Activated gamma-delta T cell treated with anti-CD3 and anti-CD28 coated beads, Interleukin-2, amount 50 U/mL, for 16 hours (primary cell): ENCODE data around the gene ERICH2.
"Not testable (repeated sequence)": the region's sequence is repeated elsewhere in the genome, so short reads cannot be mapped to it uniquely, and the experiment has no call there.

Experiments
- DNase-seq: peaks from one replicate; pipeline ENCODE4 v3.0.0-alpha.2; 2020; ENCODE audit warnings: low read depth

The ERICH2 gene, protein sequence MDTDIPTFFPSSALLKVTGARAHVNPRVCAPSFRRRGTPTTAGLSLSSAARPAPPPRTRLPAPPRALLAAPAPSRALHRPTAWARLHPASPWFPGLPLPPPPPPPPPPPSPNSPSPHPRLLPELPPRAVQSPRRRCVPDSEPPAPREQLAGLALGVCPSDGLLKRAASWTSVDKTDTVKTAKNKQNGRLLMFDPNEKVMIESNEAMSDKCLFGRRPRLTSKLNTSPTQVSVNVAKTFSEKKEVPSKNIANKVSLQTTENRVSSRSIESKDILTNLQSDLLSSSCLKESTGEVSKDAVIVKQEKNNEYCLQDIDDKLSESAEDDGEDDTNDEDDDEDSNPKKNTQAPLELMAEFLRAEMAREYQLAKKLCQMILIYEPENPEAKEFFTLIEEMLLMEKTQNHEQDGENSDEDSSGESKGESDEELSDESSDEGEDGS

GRCh38 chr2:170770008-170770605 lies at the start of gene ERICH2:
TSS of gene ERICH2 (plus strand) at chr2:170770378. CDS start at chr2:170770682, 304 bp downstream.
- no peak for DNase-seq

DNA sequence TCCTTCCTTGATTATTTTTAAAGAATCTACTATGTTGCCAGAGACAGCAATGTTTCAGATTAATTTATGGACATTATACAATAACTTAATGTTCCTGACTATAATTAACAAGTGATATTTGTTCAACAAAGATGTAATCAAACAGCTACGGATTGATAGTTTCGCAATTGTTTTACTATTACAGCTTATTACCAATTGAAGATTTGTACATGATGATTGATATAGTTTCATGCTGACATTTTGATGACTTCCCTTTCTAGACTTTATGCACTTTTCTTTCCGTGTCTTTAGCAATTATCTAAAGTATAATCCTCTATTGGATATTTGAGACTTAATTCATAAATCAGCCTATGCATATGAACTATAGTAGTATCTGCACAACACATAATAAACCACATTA lies 48.5 kb upstream of the ERICH2 start:
- DNase-seq, result no peak

GRCh38 chr2:170722301-170722700 lies 47.9 kb upstream of the ERICH2 start:
- DNase-seq, result no peak

DNA sequence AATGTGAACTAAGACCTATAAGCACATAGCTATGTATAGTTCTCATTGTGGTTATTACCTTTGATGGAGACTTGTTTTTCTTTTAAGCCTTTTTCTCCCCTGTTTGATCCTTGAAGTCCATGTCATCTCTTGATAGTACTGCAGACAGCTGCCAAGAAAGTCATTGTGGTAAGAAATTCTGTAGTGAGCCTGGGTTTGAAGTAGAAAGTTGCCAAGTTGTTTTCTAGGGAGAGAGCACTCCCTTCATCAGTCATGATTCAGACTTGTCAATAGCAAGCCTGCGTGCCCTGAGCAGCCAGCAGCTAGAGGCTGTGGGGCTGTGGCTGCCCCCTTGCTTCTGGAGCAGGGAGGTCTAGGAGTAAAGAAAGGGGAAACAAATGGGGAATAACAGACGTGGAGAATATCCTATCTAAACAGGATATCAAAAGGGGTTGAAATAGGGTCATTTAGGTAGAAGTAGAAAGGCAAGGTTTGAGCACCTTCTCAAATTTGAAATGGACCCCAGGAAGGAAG lies 46.7 kb upstream of the ERICH2 start:
- no peak for DNase-seq

GRCh38 chr2:170733798-170734600 lies 36.2 kb upstream of the ERICH2 start:
- DNase-seq, result no peak

- not testable (repeated sequence) for DNase-seq
Observed at GRCh38 chr2:170734601-170735000, 35.6 kb upstream of the ERICH2 start.

- DNase-seq, result no peak
Observed at GRCh38 chr2:170736628-170737027, 33.5 kb upstream of the ERICH2 start.

GRCh38 chr2:170737406-170737805 lies 32.8 kb upstream of the ERICH2 start:
- DNase-seq, result no peak

DNA sequence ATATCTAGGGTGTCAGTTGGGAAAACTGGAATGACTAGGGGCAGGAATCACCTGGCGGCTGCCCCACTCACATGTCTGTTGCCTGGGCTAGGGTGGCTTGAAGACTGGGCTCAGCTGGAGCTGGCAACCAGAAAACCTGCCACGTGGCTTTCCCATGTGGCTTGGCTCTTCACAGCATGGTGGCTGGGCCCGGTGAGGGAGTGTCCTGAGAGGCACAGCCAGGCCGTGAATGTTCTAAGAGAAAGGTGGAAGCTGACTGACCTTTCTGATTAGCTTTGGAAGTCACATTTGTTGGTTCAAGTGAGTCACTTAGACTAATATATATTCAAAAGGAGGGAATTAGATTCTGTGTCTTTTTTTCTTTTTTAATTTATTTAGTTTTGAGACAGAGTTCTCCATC lies 32.4 kb upstream of the ERICH2 start:
- DNase-seq, result no peak

DNA sequence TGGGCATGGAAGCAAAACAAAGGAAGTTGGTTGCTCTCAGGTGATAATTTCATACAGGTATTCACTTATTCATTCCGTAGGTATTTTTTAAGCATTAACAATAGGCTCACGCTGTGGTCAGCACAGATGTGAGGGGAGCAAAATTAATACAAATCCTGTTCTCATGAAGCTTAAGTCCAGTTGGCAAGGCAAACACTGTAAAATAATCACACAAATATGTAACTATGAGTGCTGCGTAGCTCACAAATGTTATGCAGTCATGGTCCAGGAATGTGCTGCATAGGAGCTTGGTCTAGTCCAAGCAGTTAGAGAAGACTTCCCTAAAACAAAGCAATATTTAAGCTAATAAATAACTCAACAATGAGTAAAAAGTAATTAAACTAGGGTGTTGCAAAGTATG lies 31.1 kb upstream of the ERICH2 start:
- no peak for DNase-seq

DNA sequence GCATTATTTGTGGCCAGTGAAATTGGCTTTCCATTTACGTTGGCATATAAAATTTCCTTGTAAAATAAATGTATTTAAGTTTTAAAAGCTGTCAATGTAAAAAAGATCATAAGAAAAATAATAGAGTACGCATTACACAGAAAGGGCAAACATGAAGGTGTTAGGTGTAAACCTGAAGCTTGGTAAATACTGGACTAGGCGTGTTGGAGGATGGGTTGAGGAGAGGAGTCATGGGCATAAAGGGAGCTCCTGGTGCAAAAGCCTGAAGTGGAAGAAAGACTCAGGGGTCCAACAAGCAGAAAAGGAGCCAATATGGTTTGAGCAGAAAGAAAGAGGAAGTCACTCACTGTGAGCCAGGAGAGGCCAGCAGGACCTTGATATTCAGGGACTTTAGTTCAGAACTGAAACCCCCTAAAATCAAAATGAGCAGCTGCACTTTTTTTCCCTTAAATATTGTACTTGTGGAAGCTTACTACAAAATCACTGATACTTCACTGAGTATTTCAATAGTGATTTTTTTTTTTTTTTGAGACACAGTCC lies 30.6 kb upstream of the ERICH2 start:
- no peak for DNase-seq

- no peak for DNase-seq
Observed at GRCh38 chr2:170740660-170741059, 29.5 kb upstream of the ERICH2 start.

DNA sequence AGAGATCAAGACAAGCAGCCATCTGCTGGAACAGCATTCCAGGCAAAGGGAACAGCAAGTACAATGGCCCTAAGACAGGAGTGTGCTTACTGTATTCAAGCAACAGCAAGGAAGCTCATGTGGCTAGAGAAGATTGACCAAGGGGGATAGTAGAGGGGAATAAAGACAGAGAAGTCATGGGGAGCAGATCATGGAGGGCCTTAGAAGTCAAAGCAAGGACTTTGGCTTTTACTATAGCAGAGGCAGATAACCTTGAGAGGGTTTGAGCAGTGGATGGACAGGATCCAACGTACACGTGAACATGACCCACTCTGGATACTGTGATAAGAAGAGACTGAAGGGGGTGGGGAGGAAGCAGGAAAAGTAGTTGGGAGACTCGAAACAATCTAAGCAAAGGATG lies 28.2 kb upstream of the ERICH2 start:
- no peak for DNase-seq

- no peak for DNase-seq
Observed at GRCh38 chr2:170742896-170743529, 27.2 kb upstream of the ERICH2 start.

DNA sequence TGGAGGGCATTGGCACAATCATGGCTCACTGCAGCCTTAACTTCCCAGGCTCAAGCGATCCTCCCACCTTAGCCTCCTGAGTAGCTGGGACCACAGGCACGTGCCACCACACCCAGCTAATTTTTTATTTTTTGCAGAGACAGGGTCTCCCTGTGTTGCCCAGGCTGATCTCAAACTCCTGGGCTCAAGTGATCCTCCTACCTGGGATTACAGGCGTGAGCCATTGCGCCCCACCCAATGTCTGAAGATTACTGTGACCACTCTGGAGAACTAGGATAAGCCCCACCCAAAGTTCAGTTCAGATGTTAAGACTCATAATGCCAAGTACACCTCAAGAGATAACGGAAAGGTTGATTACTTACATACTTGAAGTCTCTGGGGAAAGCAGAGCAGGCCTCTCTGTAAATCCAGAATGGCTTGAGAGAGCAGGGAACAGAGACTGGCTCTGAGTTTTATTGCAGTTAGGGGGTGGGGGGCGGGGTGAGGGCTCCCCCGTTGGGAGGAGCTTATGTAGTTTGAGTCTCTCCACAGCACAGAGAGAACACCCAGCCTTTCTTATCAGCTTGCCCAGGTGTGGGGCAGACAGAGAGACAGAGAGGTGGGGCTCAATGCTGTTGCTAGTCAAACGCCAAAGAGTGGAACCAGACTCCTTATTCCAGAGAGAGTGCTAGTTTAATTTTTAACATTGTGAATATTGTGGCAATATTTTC lies 26.5 kb upstream of the ERICH2 start:
- DNase-seq, result no peak

DNA sequence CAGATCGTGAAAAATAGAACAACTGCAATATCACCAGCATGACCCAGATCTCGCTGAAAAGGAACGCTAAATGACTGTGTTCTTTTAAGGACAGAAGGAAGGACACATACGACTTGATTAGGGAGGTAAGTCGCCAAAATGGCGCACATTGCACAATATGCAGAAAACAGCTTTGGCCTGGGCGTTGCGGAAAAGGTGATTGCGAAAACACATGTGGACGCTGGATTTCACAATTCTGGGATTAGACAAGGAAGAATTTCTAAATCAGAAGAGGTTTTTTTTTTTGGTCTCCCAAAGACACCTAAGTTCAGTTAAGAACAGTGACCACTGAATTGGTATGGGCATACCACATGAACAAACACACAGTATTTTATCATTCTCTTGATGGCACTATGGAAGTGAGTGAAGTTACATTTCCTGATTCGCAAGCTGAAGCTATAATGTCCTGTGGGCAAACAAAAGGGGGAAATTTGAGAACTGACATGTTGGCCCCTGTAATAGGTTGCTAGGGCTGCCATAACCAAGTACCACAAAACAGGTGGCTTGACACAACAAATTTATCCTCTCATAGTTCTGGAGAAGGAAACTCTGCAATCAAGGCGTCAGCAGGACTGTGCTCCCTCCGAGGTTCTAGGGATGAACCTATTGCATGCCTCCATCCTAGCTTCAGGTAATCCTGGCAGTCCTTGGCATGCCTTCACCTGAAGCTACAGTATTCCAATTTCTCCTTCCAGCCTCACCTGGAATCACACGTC lies 25.8 kb upstream of the ERICH2 start:
- no peak for DNase-seq

DNA sequence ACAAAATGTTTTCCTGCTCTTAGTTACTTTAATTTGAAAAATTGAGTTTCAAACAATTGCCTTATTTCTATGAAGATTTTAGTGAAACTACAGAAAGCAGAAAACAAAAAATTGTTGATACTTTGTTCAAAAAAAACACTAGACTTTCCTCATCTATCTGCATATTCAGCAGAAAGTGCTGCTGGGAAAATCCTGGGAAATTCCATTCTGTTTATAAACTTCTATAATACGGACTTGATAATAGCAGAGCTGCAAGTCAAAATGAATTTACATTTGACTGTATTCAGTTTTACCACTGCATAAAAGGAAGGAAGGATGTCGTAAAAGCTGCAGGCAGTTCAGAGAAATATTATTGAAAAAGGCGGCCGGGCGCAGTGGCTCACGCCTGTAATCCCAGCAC lies 24.9 kb upstream of the ERICH2 start:
- no peak for DNase-seq

- no peak for DNase-seq
Observed at GRCh38 chr2:170747921-170748320, 22.3 kb upstream of the ERICH2 start.

GRCh38 chr2:170751555-170751954 lies 18.6 kb upstream of the ERICH2 start:
- not testable (repeated sequence) for DNase-seq

DNA sequence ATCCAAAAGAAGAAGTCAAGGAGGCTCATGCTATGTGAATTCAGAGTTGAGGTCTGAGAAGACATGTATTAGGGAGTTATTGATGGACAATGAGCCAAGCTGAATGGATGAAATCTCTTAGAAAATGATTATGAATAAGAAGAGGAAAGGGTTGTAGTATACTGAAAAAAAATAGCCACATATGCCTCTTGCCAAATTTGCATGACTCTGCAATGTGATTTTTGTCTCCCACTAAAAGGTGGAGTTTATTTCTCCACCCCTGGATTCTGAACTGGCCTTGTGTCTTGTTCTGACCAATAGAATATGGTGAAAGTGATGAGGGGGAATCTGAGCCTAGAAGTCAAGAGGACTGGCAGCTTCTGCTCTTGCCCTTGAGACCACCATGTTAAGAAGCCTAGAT lies 8.6 kb upstream of the ERICH2 start:
- no peak for DNase-seq
